ENCODE data around the gene ROCK2. TPM values are rescaled to one million over a fixed set of nuclear protein-coding genes. Genes with fewer than 3 reads are reported as not detected.

Gene ROCK2
- polyA plus RNA-seq, 3 donors: 2.8 to 10.2 (median 4.3) TPM

DNA sequence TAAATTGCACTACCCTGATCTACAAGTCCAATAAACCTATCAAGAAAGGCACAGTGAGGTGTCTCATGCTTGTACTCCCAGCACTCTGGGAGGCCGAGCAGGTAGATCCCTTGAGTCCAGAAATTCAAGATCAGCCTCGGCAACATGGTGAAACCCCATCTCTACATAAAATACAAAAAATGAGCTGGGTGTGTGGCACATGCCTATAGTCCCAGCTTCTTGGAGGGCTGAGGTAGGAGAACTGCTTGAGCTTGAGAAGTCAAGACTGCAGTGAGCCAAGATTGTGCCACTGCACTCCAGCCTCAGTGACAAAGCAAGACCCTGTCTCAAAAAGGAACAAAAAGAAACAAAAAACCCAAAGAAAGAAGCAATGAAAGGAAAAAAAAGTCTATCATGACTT lies 58.9 kb downstream of the ROCK2 start:
- H3K27ac ChIP-seq (ENCODE audit: low read depth in 1 of 2, low read length in 2 of 2): no peak overlapping the region
- no peak overlapping the region for H3K27ac Mint-ChIP-seq
- intact Hi-C loops (cut with micrococcal nuclease): no loop called here
- no peak overlapping the region for H3K4me3 Mint-ChIP-seq
- TF ChIP-seq, protein P1, sequence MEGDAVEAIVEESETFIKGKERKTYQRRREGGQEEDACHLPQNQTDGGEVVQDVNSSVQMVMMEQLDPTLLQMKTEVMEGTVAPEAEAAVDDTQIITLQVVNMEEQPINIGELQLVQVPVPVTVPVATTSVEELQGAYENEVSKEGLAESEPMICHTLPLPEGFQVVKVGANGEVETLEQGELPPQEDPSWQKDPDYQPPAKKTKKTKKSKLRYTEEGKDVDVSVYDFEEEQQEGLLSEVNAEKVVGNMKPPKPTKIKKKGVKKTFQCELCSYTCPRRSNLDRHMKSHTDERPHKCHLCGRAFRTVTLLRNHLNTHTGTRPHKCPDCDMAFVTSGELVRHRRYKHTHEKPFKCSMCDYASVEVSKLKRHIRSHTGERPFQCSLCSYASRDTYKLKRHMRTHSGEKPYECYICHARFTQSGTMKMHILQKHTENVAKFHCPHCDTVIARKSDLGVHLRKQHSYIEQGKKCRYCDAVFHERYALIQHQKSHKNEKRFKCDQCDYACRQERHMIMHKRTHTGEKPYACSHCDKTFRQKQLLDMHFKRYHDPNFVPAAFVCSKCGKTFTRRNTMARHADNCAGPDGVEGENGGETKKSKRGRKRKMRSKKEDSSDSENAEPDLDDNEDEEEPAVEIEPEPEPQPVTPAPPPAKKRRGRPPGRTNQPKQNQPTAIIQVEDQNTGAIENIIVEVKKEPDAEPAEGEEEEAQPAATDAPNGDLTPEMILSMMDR (IDR thresholded peaks at IDR 0.05): no peak
- no peak overlapping the region for H3K4me2 ChIP-seq (replicated peaks; ENCODE audit: extremely low read depth, low read length, poor library complexity, severe bottlenecking)
- peaks cover 11 to 32% of the 10 kb centered on the region in 2 donors for H3K36me3 ChIP-seq (replicated peaks in 1 of 2; ENCODE audit: control insufficient read depth in 1 of 2, insufficient read depth in 2 of 2, low read length in 2 of 2)
- H3K27me3 Mint-ChIP-seq (ENCODE audit: low read depth in 3 of 3): no peaks in the 10 kb centered on the region
- peaks cover 17% of the 10 kb centered on the region for H3K4me1 Mint-ChIP-seq
- H3K9ac ChIP-seq (ENCODE audit: insufficient read depth, low read length, poor library complexity, severe bottlenecking): no peak overlapping the region
- no peak overlapping the region for H3K4me3 ChIP-seq (replicated peaks in 1 of 3; ENCODE audit: low read depth in 2 of 3, low read length in 3 of 3)
- WGBS (ENCODE audit: insufficient coverage): no CpG with 5 or more reads among the region's 2 CpGs
- H3K9me3 Mint-ChIP-seq: peaks cover 3 to 16% (median 10%) of the 10 kb centered on the region in 7 donors
- H2AFZ ChIP-seq (ENCODE audit: insufficient read depth, low read depth, low read length, poor library complexity, severe bottlenecking): no peak overlapping the region
- peaks cover 34% of the 10 kb centered on the region for H4K20me1 ChIP-seq (ENCODE audit: insufficient read depth, low read length)
- DNase-seq: no peak
- H3K9me3 ChIP-seq (replicated peaks in 1 of 2; ENCODE audit: control insufficient read depth in 1 of 2, insufficient read depth in 1 of 2, low read length in 2 of 2): peaks cover 0 to 14% of the 10 kb centered on the region in 2 donors
- peaks cover 30% of the 10 kb centered on the region for H3K79me2 ChIP-seq (ENCODE audit: insufficient read depth, low read length)
- no peaks in the 10 kb centered on the region for H3K4me1 ChIP-seq (ENCODE audit: control insufficient read depth in 1 of 2, insufficient read depth in 2 of 2, low read length in 2 of 2)
- H3K36me3 Mint-ChIP-seq: peaks cover 23 to 44% of the 10 kb centered on the region in 2 donors
- no peaks in the 10 kb centered on the region for H3K27me3 ChIP-seq (ENCODE audit: control insufficient read depth in 2 of 2, insufficient read depth in 2 of 2, low read length in 2 of 2)

DNA sequence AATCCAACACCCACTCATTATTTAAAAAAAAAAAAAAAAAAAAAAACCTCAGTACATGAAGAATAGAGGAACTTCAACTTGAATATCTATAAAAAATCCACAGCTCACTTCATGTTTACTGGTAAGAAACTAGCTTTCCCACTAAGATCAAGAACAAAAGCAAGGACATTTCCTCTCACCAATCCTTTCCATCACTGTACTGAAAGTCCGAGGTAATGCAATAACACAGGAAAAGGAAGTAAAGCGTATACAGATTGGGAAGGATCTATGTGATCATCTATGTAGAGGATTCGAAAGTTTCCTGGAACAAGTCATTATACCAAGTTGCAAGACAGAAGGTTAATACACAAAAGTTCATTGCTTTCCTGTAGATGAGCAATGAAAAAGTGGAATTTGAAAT lies 63.2 kb downstream of the ROCK2 start:
- Histone ChIP-seq H3K4me2 (replicated peaks; ENCODE audit: extremely low read depth, low read length, poor library complexity, severe bottlenecking) (no peak overlapping the region), H3K4me1 (ENCODE audit: control insufficient read depth in 1 of 2, insufficient read depth in 2 of 2, low read length in 2 of 2) (no peaks in the 10 kb centered on the region), H4K20me1 (ENCODE audit: insufficient read depth, low read length) (peaks cover 14% of the 10 kb centered on the region), H3K27me3 (ENCODE audit: control insufficient read depth in 2 of 2, insufficient read depth in 2 of 2, low read length in 2 of 2) (no peaks in the 10 kb centered on the region), H2AFZ (ENCODE audit: insufficient read depth, low read depth, low read length, poor library complexity, severe bottlenecking) (no peak overlapping the region), H3K36me3 (replicated peaks in 1 of 2; ENCODE audit: control insufficient read depth in 1 of 2, insufficient read depth in 2 of 2, low read length in 2 of 2) (peaks cover 14 to 42% of the 10 kb centered on the region in 2 donors), H3K9ac (ENCODE audit: insufficient read depth, low read length, poor library complexity, severe bottlenecking) (no peak overlapping the region), H3K4me3 (replicated peaks in 1 of 3; ENCODE audit: low read depth in 2 of 3, low read length in 3 of 3) (no peak overlapping the region), H3K79me2 (ENCODE audit: insufficient read depth, low read length) (peaks cover 16% of the 10 kb centered on the region), H3K9me3 (replicated peaks in 1 of 2; ENCODE audit: control insufficient read depth in 1 of 2, insufficient read depth in 1 of 2, low read length in 2 of 2) (peaks cover 0 to 14% of the 10 kb centered on the region in 2 donors), H3K27ac (ENCODE audit: low read depth in 1 of 2, low read length in 2 of 2) (no peak overlapping the region)
- intact Hi-C loops (cut with micrococcal nuclease): no loop called here
- peak in 2 of 3 donors; percentile 14 to 59 for DNase-seq
- TF ChIP-seq, protein P1 (IDR thresholded peaks at IDR 0.05): no peak
- peaks cover 33 to 61% of the 10 kb centered on the region in 2 donors for H3K36me3 Mint-ChIP-seq
- H3K4me1 Mint-ChIP-seq: peaks cover 10% of the 10 kb centered on the region
- no peak overlapping the region for H3K4me3 Mint-ChIP-seq
- peaks cover 3 to 16% (median 10%) of the 10 kb centered on the region in 7 donors for H3K9me3 Mint-ChIP-seq
- peak overlapping the region in 1 of 7 donors; percentile 38 for H3K27ac Mint-ChIP-seq
- H3K27me3 Mint-ChIP-seq (ENCODE audit: low read depth in 3 of 3): no peaks in the 10 kb centered on the region
- WGBS (ENCODE audit: insufficient coverage): no CpG with 5 or more reads among the region's 3 CpGs
